ENCODE measurements around the gene DDX1.

Gene DDX1

DNA sequence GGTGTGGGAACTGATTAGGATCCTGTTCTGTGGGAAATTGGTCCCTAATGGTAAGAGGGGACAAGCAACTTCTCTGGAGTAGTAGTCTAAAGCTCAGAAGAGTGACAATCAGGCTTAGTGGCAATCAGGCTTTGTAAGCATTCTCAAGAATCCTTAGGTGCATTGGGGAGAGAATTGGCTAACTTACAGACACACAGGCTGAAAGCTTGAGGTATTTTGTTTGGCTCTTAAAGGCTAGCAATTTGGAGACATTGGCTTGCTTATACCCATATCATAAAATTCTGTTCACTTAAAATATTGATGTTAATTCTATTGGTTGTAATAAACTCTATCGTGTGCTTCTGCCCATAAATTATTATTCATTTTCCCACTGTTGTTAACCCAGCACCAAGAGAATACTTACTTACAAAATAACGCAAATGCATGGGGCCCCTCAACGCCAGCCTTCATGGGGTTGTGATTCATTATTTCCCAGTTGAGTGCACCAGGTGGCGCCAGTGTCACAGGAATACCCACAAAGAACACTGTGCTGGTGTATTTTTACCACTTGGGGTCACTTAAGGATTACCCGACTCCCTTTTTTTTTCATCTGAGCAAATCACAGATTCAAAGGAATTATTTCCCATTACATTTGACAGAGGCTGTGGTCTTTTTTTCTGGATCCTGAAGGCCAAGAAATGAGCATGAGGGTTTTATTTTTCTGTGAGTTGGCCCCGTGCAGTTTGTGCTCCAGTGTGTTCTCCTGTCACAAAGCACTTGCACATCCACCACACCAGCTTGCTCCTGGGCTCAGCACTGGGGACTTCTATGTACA, 45.5 kb downstream of the DDX1 start:
- Histone ChIP-seq H3K27ac (ENCODE audit: insufficient read depth, low read length, poor library complexity, severe bottlenecking) (no peak overlapping the region), H3K4me3 (ENCODE audit: insufficient read depth, low read depth, low read length, poor library complexity, severe bottlenecking) (no peak overlapping the region), H3K4me1 (ENCODE audit: control insufficient read depth, insufficient read depth, low read length, poor library complexity, severe bottlenecking) (no peaks in the 10 kb centered on the region), H3K36me3 (ENCODE audit: control insufficient read depth, insufficient read depth, low read length) (peaks cover 19% of the 10 kb centered on the region), H3K27me3 (replicated peaks; ENCODE audit: control insufficient read depth, insufficient read depth, low read length, poor library complexity, severe bottlenecking) (no peaks in the 10 kb centered on the region), H3K9me3 (ENCODE audit: control insufficient read depth, low read length) (no peaks in the 10 kb centered on the region)
- DNase-seq, result peak in 2 of 3 donors; percentile 13 to 17

DNA sequence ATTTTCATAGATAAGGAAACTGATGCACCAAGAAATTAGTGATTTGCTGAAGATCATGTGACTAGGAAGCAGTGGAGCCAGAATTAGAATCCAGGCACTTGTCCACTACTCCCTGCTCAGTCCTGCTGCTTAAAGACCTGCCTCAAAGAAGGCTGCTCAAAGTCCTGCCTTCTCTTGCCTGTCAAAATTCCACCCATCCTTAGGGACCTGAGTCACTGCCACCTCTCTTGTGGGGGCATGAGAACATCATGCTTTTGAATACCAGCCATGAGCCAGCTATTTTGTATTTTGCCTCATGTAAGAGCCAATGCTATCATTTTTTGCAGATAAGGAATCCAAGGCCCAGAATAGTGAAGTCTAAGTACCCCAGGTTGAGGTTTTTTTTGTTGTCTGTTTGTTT, 47.1 kb downstream of the DDX1 start:
- H3K27ac ChIP-seq (ENCODE audit: insufficient read depth, low read length, poor library complexity, severe bottlenecking), result no peak overlapping the region
- peaks cover 5% of the 10 kb centered on the region for H3K36me3 ChIP-seq (ENCODE audit: control insufficient read depth, insufficient read depth, low read length)
- no peak overlapping the region for H3K4me3 ChIP-seq (ENCODE audit: insufficient read depth, low read depth, low read length, poor library complexity, severe bottlenecking)
- DNase-seq, result no peak
- no peaks in the 10 kb centered on the region for H3K9me3 ChIP-seq (ENCODE audit: control insufficient read depth, low read length)
- H3K4me1 ChIP-seq (ENCODE audit: control insufficient read depth, insufficient read depth, low read length, poor library complexity, severe bottlenecking), result no peaks in the 10 kb centered on the region
- no peaks in the 10 kb centered on the region for H3K27me3 ChIP-seq (replicated peaks; ENCODE audit: control insufficient read depth, insufficient read depth, low read length, poor library complexity, severe bottlenecking)

DNA sequence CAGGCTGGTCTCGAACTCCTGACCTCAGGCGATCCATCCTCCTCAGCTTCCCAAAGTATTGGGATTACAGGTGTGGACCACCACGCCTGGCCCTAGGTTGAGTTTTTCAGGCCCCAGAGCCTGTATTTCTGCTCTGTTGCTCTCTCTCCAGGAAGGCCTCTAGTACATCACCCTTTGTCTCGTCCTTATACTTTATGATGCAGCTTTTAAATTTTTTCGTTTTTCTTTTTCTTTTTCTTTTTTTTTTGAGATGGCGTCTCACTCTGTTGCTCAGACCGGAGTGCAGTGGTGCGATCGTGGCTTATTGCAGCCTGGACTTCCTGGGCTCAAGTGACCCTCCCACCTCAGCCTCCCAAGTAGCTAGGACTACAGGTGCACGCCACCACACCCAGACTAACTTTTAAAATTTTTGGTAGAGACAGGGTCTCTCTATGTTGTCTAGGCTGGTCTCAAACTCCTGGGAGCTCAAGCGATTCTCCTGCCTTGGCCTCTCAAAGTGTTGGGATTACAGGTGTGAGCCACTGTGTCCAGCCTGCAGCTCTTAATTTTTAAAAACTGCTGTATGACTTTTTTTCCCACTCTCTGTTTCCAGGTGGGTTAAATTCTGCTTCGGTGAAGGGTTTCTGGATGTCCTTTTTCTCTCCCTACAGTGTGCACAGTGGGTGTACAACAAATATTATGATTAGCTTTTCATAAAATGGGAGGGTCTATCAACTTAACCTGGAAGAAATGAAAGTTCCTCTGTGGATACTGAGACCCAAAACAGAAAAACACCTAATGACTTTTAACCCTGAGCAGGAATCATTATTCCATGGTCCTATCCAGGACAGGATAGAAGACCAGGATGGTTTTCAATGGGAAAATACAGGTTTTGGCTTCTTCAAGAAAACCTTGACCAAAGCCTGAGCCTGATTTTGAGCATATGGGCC, 47.9 kb downstream of the DDX1 start:
- Histone ChIP-seq H3K27ac (ENCODE audit: insufficient read depth, low read length, poor library complexity, severe bottlenecking) (no peak overlapping the region), H3K9me3 (ENCODE audit: control insufficient read depth, low read length) (no peaks in the 10 kb centered on the region), H3K27me3 (replicated peaks; ENCODE audit: control insufficient read depth, insufficient read depth, low read length, poor library complexity, severe bottlenecking) (no peaks in the 10 kb centered on the region), H3K4me3 (ENCODE audit: insufficient read depth, low read depth, low read length, poor library complexity, severe bottlenecking) (no peak overlapping the region), H3K36me3 (ENCODE audit: control insufficient read depth, insufficient read depth, low read length) (no peaks in the 10 kb centered on the region), H3K4me1 (ENCODE audit: control insufficient read depth, insufficient read depth, low read length, poor library complexity, severe bottlenecking) (no peaks in the 10 kb centered on the region)
- DNase-seq, result no peak

DNA sequence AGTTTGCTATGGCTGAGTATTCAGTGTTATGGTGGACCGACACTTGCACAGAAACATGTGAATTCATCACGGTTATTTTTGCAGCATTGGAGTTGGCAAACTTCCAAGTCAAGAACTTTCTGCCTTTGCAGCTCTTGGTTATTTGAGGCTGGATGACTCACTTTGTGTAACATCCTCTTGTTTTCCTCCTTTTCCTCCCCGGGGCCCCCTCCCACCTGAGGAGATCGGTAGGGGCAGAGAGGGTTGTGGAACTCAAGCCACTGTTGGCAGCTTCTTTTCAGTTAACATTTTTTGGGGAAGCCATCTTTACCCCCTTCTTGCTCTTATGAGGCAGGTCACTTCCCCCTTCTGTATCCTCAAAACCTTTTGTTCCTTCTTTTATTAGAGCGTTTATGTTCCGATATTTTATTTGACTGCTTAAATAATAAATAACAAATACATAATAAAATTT, 48.6 kb downstream of the DDX1 start:
- no peaks in the 10 kb centered on the region for H3K27me3 ChIP-seq (replicated peaks; ENCODE audit: control insufficient read depth, insufficient read depth, low read length, poor library complexity, severe bottlenecking)
- H3K4me1 ChIP-seq (ENCODE audit: control insufficient read depth, insufficient read depth, low read length, poor library complexity, severe bottlenecking), result no peaks in the 10 kb centered on the region
- no peak overlapping the region for H3K4me3 ChIP-seq (ENCODE audit: insufficient read depth, low read depth, low read length, poor library complexity, severe bottlenecking)
- H3K36me3 ChIP-seq (ENCODE audit: control insufficient read depth, insufficient read depth, low read length), result no peaks in the 10 kb centered on the region
- DNase-seq, result no peak
- no peaks in the 10 kb centered on the region for H3K9me3 ChIP-seq (ENCODE audit: control insufficient read depth, low read length)
- H3K27ac ChIP-seq (ENCODE audit: insufficient read depth, low read length, poor library complexity, severe bottlenecking), result no peak overlapping the region

DNA sequence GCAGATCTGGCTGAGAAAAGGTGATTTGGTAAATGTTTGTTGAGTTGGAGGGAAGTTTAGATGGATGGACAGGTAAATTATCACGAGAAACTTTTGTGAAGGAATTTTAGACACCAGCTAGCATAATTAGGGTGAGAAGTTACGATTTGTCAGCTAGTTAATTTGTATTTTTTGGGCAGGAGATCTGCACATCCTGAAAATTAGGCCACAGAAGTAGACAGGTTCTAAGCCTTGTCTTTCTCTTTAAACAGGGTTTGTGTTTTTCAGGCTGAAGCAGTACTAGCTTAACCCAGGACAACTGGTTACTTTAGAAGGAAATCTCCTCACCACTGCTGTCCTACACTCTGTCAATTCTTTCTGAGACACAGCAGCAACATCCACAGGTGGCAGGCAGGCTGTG, 49.1 kb downstream of the DDX1 start:
- Histone ChIP-seq H3K27me3 (replicated peaks; ENCODE audit: control insufficient read depth, insufficient read depth, low read length, poor library complexity, severe bottlenecking) (no peaks in the 10 kb centered on the region), H3K9me3 (ENCODE audit: control insufficient read depth, low read length) (no peaks in the 10 kb centered on the region), H3K4me3 (ENCODE audit: insufficient read depth, low read depth, low read length, poor library complexity, severe bottlenecking) (no peak overlapping the region), H3K4me1 (ENCODE audit: control insufficient read depth, insufficient read depth, low read length, poor library complexity, severe bottlenecking) (no peaks in the 10 kb centered on the region), H3K27ac (ENCODE audit: insufficient read depth, low read length, poor library complexity, severe bottlenecking) (no peak overlapping the region), H3K36me3 (ENCODE audit: control insufficient read depth, insufficient read depth, low read length) (no peaks in the 10 kb centered on the region)
- no peak for DNase-seq

DNA sequence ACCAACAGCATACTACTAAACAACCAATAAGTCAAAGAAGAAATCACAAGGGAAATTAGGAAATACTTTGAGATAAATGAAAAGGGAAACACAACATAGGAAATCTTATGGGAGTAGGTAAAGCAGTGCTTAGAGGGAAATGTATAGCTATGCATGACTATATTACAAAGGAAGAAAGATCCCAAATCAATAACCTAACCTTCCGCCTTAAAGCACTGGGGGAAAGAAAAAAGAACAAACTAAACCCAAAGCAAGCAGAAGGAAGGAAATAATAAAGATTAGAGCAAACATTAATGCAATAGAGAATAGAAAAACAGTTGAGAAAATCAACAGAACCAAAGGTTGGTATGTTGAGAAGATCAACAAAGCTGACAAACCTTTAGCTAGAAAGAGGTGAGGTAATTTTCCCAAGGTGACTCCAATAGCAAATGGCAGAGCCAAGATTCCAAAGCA, 49.9 kb downstream of the DDX1 start:
- Histone ChIP-seq H3K4me1 (ENCODE audit: control insufficient read depth, insufficient read depth, low read length, poor library complexity, severe bottlenecking) (no peaks in the 10 kb centered on the region), H3K9me3 (ENCODE audit: control insufficient read depth, low read length) (no peaks in the 10 kb centered on the region), H3K27ac (ENCODE audit: insufficient read depth, low read length, poor library complexity, severe bottlenecking) (no peak overlapping the region), H3K27me3 (replicated peaks; ENCODE audit: control insufficient read depth, insufficient read depth, low read length, poor library complexity, severe bottlenecking) (no peaks in the 10 kb centered on the region), H3K4me3 (ENCODE audit: insufficient read depth, low read depth, low read length, poor library complexity, severe bottlenecking) (no peak overlapping the region), H3K36me3 (ENCODE audit: control insufficient read depth, insufficient read depth, low read length) (no peaks in the 10 kb centered on the region)
- no peak for DNase-seq

DNA sequence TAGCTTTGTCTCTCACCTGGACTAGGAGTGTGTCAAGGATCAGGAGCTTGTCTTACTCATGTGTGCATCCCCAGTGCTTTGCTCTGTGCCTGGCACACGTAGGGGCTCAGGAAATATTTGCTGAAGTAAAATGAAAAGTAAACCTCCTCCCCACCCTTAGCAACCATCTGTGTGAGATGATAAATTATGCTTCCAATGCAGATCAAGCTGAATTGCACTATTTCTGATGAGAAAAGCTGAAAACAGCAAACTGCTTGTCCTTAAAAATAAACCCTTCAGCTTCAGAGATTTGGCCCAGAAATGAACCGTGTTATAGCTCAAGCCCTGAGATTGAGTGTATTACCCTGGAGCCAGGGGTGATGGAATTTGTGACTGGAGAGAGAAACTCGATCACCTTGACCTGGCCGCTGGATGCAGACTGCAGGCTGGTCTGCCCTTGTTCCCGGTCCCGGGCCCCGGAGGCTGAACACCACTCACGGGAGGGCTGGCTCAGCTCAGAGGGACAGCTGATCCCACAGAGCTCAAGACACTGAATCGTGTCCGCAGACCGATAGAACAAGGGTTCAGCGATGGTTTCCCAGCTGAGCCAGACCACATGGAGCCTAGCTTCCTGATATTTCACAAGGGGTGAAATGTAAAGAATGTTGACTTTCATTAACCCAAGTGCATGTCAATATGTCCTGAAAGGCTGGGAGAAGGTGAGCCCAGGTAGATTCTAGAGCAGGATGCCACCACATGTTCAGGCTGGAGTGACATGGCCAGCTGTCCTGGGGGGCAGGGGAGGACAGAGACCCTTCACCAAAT, 50.5 kb downstream of the DDX1 start:
- no peaks in the 10 kb centered on the region for H3K4me1 ChIP-seq (ENCODE audit: control insufficient read depth, insufficient read depth, low read length, poor library complexity, severe bottlenecking)
- H3K27ac ChIP-seq (ENCODE audit: insufficient read depth, low read length, poor library complexity, severe bottlenecking), result no peak overlapping the region
- no peaks in the 10 kb centered on the region for H3K9me3 ChIP-seq (ENCODE audit: control insufficient read depth, low read length)
- DNase-seq, result no peak
- no peaks in the 10 kb centered on the region for H3K27me3 ChIP-seq (replicated peaks; ENCODE audit: control insufficient read depth, insufficient read depth, low read length, poor library complexity, severe bottlenecking)
- H3K36me3 ChIP-seq (ENCODE audit: control insufficient read depth, insufficient read depth, low read length), result no peaks in the 10 kb centered on the region
- H3K4me3 ChIP-seq (ENCODE audit: insufficient read depth, low read depth, low read length, poor library complexity, severe bottlenecking), result no peak overlapping the region

DNA sequence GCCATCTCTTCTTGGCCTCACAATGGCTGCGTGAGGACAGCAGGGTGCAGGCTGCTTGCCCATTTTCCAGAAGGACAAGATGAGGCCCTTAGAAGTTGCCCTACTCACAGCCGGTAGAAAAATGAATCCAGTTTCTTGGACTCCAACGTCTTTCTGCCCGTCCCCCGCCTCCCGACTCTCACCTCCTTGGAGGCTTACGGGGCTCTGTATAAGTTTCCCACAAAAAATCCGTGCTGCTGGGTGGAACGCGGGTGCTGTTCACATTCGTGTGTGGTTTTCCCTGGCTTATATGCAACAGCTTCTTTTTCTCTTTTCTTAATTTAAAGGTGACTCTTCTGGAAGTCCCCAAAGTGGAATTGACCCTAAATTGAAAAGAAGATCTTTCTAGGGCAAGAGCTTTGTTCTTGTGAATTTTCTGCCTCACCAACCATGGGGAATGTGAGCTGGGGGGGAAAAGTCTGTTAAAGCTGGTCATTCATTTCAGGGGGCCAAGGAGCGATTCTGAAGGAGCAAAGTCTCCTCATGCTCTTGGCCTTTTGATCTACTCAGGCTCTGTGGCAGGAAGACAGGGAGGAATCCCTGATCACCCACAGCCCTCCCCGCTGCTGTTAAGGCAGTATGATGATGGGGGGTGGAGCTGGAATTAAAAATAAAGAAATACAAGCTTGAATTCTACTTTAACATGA, 51.3 kb downstream of the DDX1 start:
- Histone ChIP-seq H3K4me1 (ENCODE audit: control insufficient read depth, insufficient read depth, low read length, poor library complexity, severe bottlenecking) (no peaks in the 10 kb centered on the region), H3K4me3 (ENCODE audit: insufficient read depth, low read depth, low read length, poor library complexity, severe bottlenecking) (no peak overlapping the region), H3K27ac (ENCODE audit: insufficient read depth, low read length, poor library complexity, severe bottlenecking) (no peak overlapping the region), H3K36me3 (ENCODE audit: control insufficient read depth, insufficient read depth, low read length) (no peaks in the 10 kb centered on the region), H3K27me3 (replicated peaks; ENCODE audit: control insufficient read depth, insufficient read depth, low read length, poor library complexity, severe bottlenecking) (no peaks in the 10 kb centered on the region), H3K9me3 (ENCODE audit: control insufficient read depth, low read length) (no peaks in the 10 kb centered on the region)
- DNase-seq, result no peak

DNA sequence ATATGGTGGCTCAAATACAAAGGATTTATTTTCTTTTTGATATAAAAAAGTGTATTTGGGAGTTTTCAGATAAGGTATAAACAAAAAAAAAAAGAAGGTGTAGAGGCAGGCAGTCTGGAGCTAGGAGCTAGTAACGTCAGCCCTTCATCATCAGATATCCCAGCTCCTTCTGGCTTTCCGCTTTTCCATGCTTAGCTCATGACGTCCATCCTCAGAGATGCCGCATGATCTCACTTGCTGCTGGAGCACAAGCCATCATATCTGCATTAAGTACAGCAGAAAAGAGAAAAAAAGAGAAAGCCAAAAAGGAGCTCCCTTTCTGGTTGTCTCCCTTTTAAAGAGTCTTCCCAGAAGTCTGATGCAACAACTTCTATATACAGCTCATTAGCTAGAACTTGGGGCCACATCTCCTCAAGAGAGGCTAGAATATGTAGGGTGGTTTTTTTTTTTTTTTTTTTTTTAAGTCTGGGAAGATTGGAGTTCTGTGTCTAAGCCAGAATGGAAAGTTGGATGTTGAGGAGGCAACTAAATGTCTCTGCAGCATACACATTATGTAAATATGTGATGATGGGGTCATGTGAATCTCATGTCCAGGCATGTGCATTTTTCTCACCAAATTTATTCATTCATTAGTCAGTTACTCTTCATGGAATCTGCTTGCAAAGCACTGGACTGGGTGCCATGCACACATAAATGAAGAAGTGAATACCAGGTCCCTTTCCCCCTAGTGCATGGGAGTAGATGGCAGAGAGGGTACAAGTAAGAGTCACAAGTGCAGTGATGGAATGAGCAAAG, 52.3 kb downstream of the DDX1 start:
- Histone ChIP-seq H3K4me1 (ENCODE audit: control insufficient read depth, insufficient read depth, low read length, poor library complexity, severe bottlenecking) (no peaks in the 10 kb centered on the region), H3K27ac (ENCODE audit: insufficient read depth, low read length, poor library complexity, severe bottlenecking) (no peak overlapping the region), H3K4me3 (ENCODE audit: insufficient read depth, low read depth, low read length, poor library complexity, severe bottlenecking) (no peak overlapping the region), H3K9me3 (ENCODE audit: control insufficient read depth, low read length) (no peaks in the 10 kb centered on the region), H3K27me3 (replicated peaks; ENCODE audit: control insufficient read depth, insufficient read depth, low read length, poor library complexity, severe bottlenecking) (no peaks in the 10 kb centered on the region), H3K36me3 (ENCODE audit: control insufficient read depth, insufficient read depth, low read length) (no peaks in the 10 kb centered on the region)
- DNase-seq, result no peak

All from effector memory CD4-positive, alpha-beta T cell (primary cell).